ENCODE measurements around the gene SPEF1.

The SPEF1 gene

DNA sequence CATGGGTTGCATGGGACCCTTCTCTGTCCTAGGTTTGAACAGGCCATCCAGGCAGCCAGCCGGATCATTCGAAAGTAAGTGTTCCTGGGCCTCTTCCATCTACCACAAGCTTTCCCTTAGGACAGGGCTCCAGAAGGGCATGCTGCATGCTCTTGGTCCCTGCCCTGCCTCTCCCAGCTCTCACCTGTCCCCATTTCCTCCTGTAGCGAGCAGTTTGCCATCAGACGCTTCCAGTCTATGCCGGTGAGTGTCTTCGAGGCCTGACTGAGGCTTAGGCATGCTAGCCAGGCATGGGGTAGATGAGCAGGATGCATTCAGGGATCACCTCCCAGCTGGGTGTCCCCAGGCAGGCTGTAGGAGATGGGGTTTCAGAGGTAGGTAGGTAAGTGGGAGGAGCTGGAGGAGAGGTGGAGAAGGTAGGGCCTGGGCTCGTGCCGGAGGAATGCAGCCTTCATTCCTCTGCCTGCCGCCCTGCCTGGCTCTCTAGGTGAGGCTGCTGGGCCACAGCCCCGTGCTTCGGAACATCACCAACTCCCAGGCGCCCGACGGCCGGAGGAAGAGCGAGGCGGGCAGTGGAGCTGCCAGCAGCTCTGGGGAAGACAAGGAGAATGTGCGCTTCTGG lies 19.1 kb upstream of the SPEF1 start:
- Histone ChIP-seq H3K27me3 (ENCODE audit: insufficient read depth, insufficient read length) (no peaks in the 10 kb centered on the region), H3K9ac (ENCODE audit: insufficient read length, low read depth) (peak overlapping the region; percentile 44), H3K36me3 (ENCODE audit: insufficient read depth, insufficient read length, low read length) (peaks cover 61% of the 10 kb centered on the region), H3K4me1 (ENCODE audit: insufficient read depth, insufficient read length) (peaks cover 17% of the 10 kb centered on the region), H3K4me3 (ENCODE audit: insufficient read length, low read depth) (no peak overlapping the region), H3K9me3 (ENCODE audit: insufficient read depth, low read length) (no peaks in the 10 kb centered on the region)
- DNase-seq (ENCODE audit: low read depth, low spot score) = no peak
- TF ChIP-seq YY1 (IDR thresholded peaks at IDR 0.05; ENCODE audit: insufficient read depth, insufficient read length) (no peak), SUZ12 (IDR thresholded peaks at IDR 0.05; ENCODE audit: extremely low read depth, insufficient read depth, insufficient read length) (no peak), ZNF274 (IDR thresholded peaks at IDR 0.05; ENCODE audit: low read depth, low read length) (no peak)

DNA sequence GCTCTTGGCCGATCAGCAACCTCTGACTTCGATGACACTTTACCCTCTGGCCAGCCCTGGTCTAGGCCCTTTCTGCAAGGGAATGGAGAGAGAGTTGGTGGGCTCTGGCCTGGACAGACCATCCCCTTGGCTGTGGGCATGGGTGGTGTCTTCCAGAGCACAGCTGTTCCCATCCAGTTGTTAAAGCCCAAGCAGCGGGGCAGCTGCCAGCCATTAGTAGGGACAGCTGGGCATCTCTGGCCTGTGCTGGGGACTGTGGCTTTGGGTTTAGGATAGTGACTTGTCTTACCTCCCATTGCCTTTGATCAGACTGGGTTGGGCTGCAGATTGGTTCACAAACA lies 17.6 kb upstream of the SPEF1 start:
- Histone ChIP-seq H3K36me3 (ENCODE audit: insufficient read depth, insufficient read length, low read length) (peaks cover 50% of the 10 kb centered on the region), H3K27me3 (ENCODE audit: insufficient read depth, insufficient read length) (no peaks in the 10 kb centered on the region), H3K9me3 (ENCODE audit: insufficient read depth, low read length) (no peaks in the 10 kb centered on the region), H3K4me1 (ENCODE audit: insufficient read depth, insufficient read length) (peaks cover 17% of the 10 kb centered on the region), H3K4me3 (ENCODE audit: insufficient read length, low read depth) (no peak overlapping the region), H3K9ac (ENCODE audit: insufficient read length, low read depth) (no peak overlapping the region)
- DNase-seq (ENCODE audit: low read depth, low spot score) = no peak
- TF ChIP-seq ZNF274 (IDR thresholded peaks at IDR 0.05; ENCODE audit: low read depth, low read length) (no peak), SUZ12 (IDR thresholded peaks at IDR 0.05; ENCODE audit: extremely low read depth, insufficient read depth, insufficient read length) (no peak), YY1 (IDR thresholded peaks at IDR 0.05; ENCODE audit: insufficient read depth, insufficient read length) (no peak)

- no peak for DNase-seq (ENCODE audit: low read depth, low spot score)
- H3K4me1 ChIP-seq (ENCODE audit: insufficient read depth, insufficient read length) = peaks cover 17% of the 10 kb centered on the region
- peaks cover 45% of the 10 kb centered on the region for H3K36me3 ChIP-seq (ENCODE audit: insufficient read depth, insufficient read length, low read length)
- TF ChIP-seq SUZ12 (IDR thresholded peaks at IDR 0.05; ENCODE audit: extremely low read depth, insufficient read depth, insufficient read length) (no peak), ZNF274 (IDR thresholded peaks at IDR 0.05; ENCODE audit: low read depth, low read length) (no peak)
- H3K4me3 ChIP-seq (ENCODE audit: insufficient read length, low read depth) = no peak overlapping the region
- H3K27me3 ChIP-seq (ENCODE audit: insufficient read depth, insufficient read length) = no peaks in the 10 kb centered on the region
- no peak overlapping the region for H3K9ac ChIP-seq (ENCODE audit: insufficient read length, low read depth)
- H3K9me3 ChIP-seq (ENCODE audit: insufficient read depth, low read length) = no peaks in the 10 kb centered on the region
Measured at GRCh38 chr20:3798373-3798768, 17.1 kb upstream of the SPEF1 start.

DNA sequence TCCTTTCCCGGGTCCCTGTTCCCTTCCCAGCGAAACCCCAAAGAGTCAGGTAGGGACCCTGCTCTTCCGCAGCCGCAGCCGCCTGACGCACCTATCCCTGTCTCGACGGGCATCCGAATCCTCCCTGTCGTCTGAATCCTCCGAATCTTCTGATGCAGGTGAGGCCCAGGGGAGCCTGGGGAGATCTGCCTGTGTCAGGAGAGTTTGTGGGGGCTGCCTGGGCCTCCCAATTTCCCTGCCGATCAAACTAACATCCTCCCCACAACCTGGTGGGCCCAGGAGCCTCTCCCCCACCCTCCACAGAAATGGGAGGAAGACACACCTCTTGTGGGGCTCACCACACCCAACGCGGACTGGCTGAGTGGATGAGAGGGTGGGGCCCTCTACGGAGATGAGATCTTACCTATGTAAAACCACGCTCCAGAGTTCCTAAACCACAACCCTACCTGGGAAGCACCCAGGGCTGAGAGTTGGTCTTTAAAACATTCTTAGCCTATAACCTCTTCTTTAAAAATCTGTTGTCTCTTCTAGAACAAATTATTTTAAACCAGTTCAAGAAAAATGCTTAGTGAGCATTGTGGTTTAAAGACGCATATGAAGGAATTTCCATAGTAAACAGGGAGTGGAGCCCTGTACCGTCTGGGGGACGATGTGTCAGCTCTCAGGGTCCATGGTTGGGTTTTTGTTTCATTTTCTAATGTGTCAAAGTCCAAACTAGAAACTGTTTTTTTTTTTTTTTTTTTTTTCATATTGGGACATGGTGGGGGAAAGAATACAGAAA lies 16.5 kb upstream of the SPEF1 start:
- DNase-seq (ENCODE audit: low read depth, low spot score) = no peak
- no peaks in the 10 kb centered on the region for H3K9me3 ChIP-seq (ENCODE audit: insufficient read depth, low read length)
- H3K36me3 ChIP-seq (ENCODE audit: insufficient read depth, insufficient read length, low read length) = peaks cover 39% of the 10 kb centered on the region
- TF ChIP-seq YY1 (IDR thresholded peaks at IDR 0.05; ENCODE audit: insufficient read depth, insufficient read length) = no peak
- no peak for TF ChIP-seq SUZ12 (IDR thresholded peaks at IDR 0.05; ENCODE audit: extremely low read depth, insufficient read depth, insufficient read length)
- no peak for TF ChIP-seq ZNF274 (IDR thresholded peaks at IDR 0.05; ENCODE audit: low read depth, low read length)
- peaks cover 17% of the 10 kb centered on the region for H3K4me1 ChIP-seq (ENCODE audit: insufficient read depth, insufficient read length)
- H3K9ac ChIP-seq (ENCODE audit: insufficient read length, low read depth) = peak overlapping the region; percentile 93
- H3K4me3 ChIP-seq (ENCODE audit: insufficient read length, low read depth) = peak overlapping the region; percentile 78
- no peaks in the 10 kb centered on the region for H3K27me3 ChIP-seq (ENCODE audit: insufficient read depth, insufficient read length)

GRCh38 chr20:3797226-3797545 lies 15.9 kb upstream of the SPEF1 start:
- H3K4me1 ChIP-seq (ENCODE audit: insufficient read depth, insufficient read length) = peaks cover 17% of the 10 kb centered on the region
- H3K36me3 ChIP-seq (ENCODE audit: insufficient read depth, insufficient read length, low read length) = peaks cover 33% of the 10 kb centered on the region
- no peak for DNase-seq (ENCODE audit: low read depth, low spot score)
- H3K9ac ChIP-seq (ENCODE audit: insufficient read length, low read depth) = peak overlapping the region; percentile 93
- peak overlapping the region; percentile 78 for H3K4me3 ChIP-seq (ENCODE audit: insufficient read length, low read depth)
- no peak for TF ChIP-seq SUZ12 (IDR thresholded peaks at IDR 0.05; ENCODE audit: extremely low read depth, insufficient read depth, insufficient read length)
- no peak for TF ChIP-seq ZNF274 (IDR thresholded peaks at IDR 0.05; ENCODE audit: low read depth, low read length)
- no peak for TF ChIP-seq YY1 (IDR thresholded peaks at IDR 0.05; ENCODE audit: insufficient read depth, insufficient read length)
- no peaks in the 10 kb centered on the region for H3K27me3 ChIP-seq (ENCODE audit: insufficient read depth, insufficient read length)
- H3K9me3 ChIP-seq (ENCODE audit: insufficient read depth, low read length) = no peaks in the 10 kb centered on the region

GRCh38 chr20:3796477-3797225 lies 15.4 kb upstream of the SPEF1 start:
- Histone ChIP-seq H3K4me1 (ENCODE audit: insufficient read depth, insufficient read length) (peaks cover 17% of the 10 kb centered on the region), H3K4me3 (ENCODE audit: insufficient read length, low read depth) (peak overlapping the region; percentile 78), H3K9me3 (ENCODE audit: insufficient read depth, low read length) (no peaks in the 10 kb centered on the region), H3K27me3 (ENCODE audit: insufficient read depth, insufficient read length) (no peaks in the 10 kb centered on the region), H3K36me3 (ENCODE audit: insufficient read depth, insufficient read length, low read length) (peaks cover 28% of the 10 kb centered on the region), H3K9ac (ENCODE audit: insufficient read length, low read depth) (peak overlapping the region; percentile 93)
- no peak for DNase-seq (ENCODE audit: low read depth, low spot score)
- TF ChIP-seq ZNF274 (IDR thresholded peaks at IDR 0.05; ENCODE audit: low read depth, low read length) = no peak
- no peak for TF ChIP-seq SUZ12 (IDR thresholded peaks at IDR 0.05; ENCODE audit: extremely low read depth, insufficient read depth, insufficient read length)
- TF ChIP-seq YY1 (IDR thresholded peaks at IDR 0.05; ENCODE audit: insufficient read depth, insufficient read length) = no peak

Data from NT2/D1 (cell line).